B cell (primary cell): Measurements from ENCODE around the gene UHRF2.

Experiments
- CTCF ChIP-seq: fragments of 200-600 bp; IDR thresholded peaks from one replicate; pipeline ENCODE4 v1.8.0; 2022; ENCODE audit warnings: antibody characterized with exemption, mild to moderate bottlenecking
- EZH2 ChIP-seq: IDR thresholded peaks from 2 replicates; pipeline ENCODE4 v1.6.1; 2012; ENCODE audit warnings: borderline replicate concordance, low read depth, mild to moderate bottlenecking, moderate library complexity, low read length; ENCODE audit not compliant: insufficient read depth, poor library complexity, severe bottlenecking

- TF ChIP-seq CTCF (no peak), EZH2 (no peak)
Measured at GRCh38 chr9:6443661-6444060, 30.7 kb downstream of the UHRF2 start.
